ENCODE measurements around the gene CFAP221.

CFAP221 gene

DNA sequence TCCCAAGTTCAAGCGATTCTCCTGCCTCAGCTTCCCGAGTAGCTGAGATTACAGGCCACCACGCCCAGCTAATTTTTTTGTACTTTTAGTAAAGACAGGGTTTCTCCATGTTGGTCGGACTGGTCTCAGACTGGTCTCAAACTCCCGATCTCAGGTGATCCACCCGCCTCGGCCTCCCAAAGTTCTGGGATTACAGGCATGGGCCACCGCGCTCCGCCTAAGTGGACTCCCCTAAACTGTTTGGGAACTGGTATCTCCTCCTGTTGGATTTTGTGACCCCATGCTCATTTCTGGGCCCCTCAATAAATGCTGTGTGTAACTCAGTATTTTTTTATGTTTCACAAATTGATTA is 25.2 kb upstream of the CFAP221 start:
- no peak overlapping the region for H3K27ac ChIP-seq (ENCODE audit: low read length)
- H3K4me3 ChIP-seq (ENCODE audit: low read length): no peak overlapping the region
- WGBS (ENCODE audit: insufficient coverage, insufficient read length): no CpG with 5 or more reads among the region's 10 CpGs
- no peaks in the 10 kb centered on the region for H3K9me3 ChIP-seq (ENCODE audit: control insufficient read depth, insufficient read depth, low read length)
- H3K27me3 ChIP-seq (ENCODE audit: control insufficient read depth, insufficient read depth, low read length): peaks cover 17% of the 10 kb centered on the region
- no peaks in the 10 kb centered on the region for H3K4me1 ChIP-seq (ENCODE audit: control insufficient read depth, insufficient read depth, low read length)
- H3K36me3 ChIP-seq (ENCODE audit: control insufficient read depth, insufficient read depth, low read length): no peaks in the 10 kb centered on the region
- DNase-seq (ENCODE audit: low read depth, low spot score): no peak

DNA sequence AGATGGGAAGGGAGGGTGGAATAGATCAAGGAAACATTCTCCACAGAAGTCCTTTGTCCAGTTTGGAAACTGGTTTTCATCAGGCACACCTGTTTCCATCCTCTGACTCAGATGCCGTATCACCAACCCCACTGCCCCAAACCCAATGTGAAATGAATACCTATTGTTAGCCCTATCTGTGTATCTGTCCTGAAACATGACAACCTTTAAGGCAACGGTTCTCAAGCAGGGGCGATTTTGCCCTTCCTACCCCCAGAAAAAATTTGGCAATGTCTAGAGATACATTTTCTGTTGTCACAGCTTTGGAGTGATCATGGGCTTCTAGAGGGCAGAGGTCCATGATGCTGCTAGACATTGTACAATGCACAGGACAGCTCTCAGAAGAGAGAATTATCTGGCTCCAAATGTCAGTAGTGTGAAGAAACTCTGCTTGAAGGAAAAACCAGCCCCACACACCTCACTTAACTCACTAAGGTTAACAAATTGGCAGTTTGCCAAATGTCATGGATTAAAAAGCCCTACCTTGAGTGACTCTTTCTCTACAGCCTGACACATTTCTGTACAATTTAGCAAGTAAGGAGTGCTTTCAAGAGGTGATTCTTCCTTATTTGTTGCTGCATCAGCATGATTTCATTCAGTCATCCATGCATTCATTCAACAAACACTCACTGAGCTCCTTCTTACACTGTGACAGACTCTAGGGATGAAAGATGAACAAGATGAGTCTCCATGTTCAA is 23.4 kb upstream of the CFAP221 start:
- no CpG with 5 or more reads among the region's 3 CpGs for WGBS (ENCODE audit: insufficient coverage, insufficient read length)
- peaks cover 27% of the 10 kb centered on the region for H3K27me3 ChIP-seq (ENCODE audit: control insufficient read depth, insufficient read depth, low read length)
- H3K4me3 ChIP-seq (ENCODE audit: low read length): no peak overlapping the region
- no peaks in the 10 kb centered on the region for H3K36me3 ChIP-seq (ENCODE audit: control insufficient read depth, insufficient read depth, low read length)
- H3K4me1 ChIP-seq (ENCODE audit: control insufficient read depth, insufficient read depth, low read length): no peaks in the 10 kb centered on the region
- DNase-seq (ENCODE audit: low read depth, low spot score): no peak
- no peaks in the 10 kb centered on the region for H3K9me3 ChIP-seq (ENCODE audit: control insufficient read depth, insufficient read depth, low read length)
- H3K27ac ChIP-seq (ENCODE audit: low read length): no peak overlapping the region

DNA sequence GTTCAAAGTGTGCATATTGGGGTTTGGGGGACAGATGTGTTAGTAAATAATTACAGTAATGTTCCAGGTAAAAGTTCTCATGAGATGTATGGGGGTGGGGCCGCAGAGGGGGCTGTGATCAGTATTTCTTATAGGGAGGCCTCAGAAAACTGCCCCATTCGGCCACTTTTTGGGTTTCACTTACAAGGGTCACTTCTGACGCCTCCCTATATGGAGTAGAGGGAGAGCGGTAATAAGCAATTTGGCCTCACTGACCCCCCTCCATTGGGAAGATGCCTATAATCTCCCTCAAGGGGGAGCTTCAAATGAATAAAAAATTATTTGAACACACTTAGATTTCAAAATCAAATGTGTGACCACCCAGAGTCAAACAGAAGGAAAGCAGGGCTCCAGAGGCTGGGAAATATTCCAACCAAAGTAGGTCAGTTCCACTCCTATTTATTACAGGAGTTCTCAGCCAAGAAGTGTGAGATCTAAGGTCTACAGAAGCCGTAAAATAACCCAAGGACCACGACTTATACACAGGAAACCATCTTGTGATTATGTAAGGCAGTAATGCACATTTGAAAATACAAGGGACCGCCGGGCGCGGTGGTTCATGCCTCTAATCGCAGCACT is 22.7 kb upstream of the CFAP221 start:
- Histone ChIP-seq H3K4me1 (ENCODE audit: control insufficient read depth, insufficient read depth, low read length) (no peaks in the 10 kb centered on the region), H3K9me3 (ENCODE audit: control insufficient read depth, insufficient read depth, low read length) (no peaks in the 10 kb centered on the region), H3K4me3 (ENCODE audit: low read length) (no peak overlapping the region), H3K27ac (ENCODE audit: low read length) (no peak overlapping the region), H3K36me3 (ENCODE audit: control insufficient read depth, insufficient read depth, low read length) (no peaks in the 10 kb centered on the region), H3K27me3 (ENCODE audit: control insufficient read depth, insufficient read depth, low read length) (peaks cover 27% of the 10 kb centered on the region)
- WGBS (ENCODE audit: insufficient coverage, insufficient read length): no CpG with 5 or more reads among the region's 11 CpGs
- no peak for DNase-seq (ENCODE audit: low read depth, low spot score)

DNA sequence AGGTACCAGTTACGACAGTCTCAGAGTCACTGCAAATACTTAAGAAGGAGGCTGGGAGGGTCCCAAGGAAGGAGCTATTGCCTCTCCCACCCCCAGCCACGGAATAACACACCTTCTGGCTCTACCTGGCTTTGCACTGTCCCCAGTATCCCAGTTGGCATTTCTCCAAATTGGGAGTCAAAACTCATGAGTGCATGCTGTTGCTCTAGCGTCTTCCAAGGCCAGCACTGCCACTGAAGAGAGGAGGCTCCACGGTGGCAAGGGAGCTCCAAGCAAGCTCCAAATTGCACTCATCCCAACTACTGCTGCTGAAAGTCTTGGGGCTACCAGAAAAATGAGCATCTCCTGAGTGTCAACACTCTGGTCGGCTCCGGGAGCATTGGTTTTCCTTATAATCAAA is 21.6 kb upstream of the CFAP221 start:
- H3K4me1 ChIP-seq (ENCODE audit: control insufficient read depth, insufficient read depth, low read length): peaks cover 3% of the 10 kb centered on the region; the same call in 1 of the 2 replicates
- no peaks in the 10 kb centered on the region for H3K9me3 ChIP-seq (ENCODE audit: control insufficient read depth, insufficient read depth, low read length)
- no peaks in the 10 kb centered on the region for H3K36me3 ChIP-seq (ENCODE audit: control insufficient read depth, insufficient read depth, low read length)
- H3K27ac ChIP-seq (ENCODE audit: low read length): no peak overlapping the region
- H3K4me3 ChIP-seq (ENCODE audit: low read length): no peak overlapping the region
- DNase-seq (ENCODE audit: low read depth, low spot score): no peak
- peaks cover 27% of the 10 kb centered on the region for H3K27me3 ChIP-seq (ENCODE audit: control insufficient read depth, insufficient read depth, low read length)
- WGBS (ENCODE audit: insufficient coverage, insufficient read length): no CpG with 5 or more reads among the region's 6 CpGs

DNA sequence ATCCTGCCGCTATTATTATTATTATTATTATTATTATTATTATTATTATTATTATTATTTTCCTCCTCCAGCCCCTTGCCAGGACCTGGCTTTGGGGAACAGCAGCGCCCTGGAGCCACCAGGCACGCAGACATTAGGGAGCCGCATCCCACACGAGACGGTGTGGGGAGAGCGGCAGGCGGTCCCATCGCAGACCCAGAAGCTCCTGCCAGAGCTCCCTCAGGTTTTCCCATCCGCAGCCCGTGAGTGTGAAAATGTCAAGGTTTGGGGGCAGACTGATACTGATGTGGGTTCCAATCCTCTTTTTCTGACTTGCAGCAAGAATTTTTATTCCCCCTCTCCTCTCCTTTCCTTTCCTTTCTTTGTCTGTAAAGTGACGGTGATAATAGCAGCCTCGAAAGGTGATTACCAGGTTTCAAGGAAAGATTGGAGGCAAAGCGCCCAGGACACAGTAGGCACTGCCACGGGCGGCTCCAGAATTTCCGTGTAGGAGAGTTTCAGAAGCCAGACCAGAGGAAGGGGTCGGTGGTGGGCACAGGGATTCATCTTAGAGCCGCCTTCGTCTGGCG is 20.8 kb upstream of the CFAP221 start:
- H3K9me3 ChIP-seq (ENCODE audit: control insufficient read depth, insufficient read depth, low read length): no peaks in the 10 kb centered on the region
- H3K4me3 ChIP-seq (ENCODE audit: low read length): peak overlapping the region; percentile 37; the same call in 1 of the 2 replicates
- no CpG with 5 or more reads among the region's 21 CpGs for WGBS (ENCODE audit: insufficient coverage, insufficient read length)
- peaks cover 3% of the 10 kb centered on the region; the same call in 1 of the 2 replicates for H3K4me1 ChIP-seq (ENCODE audit: control insufficient read depth, insufficient read depth, low read length)
- H3K36me3 ChIP-seq (ENCODE audit: control insufficient read depth, insufficient read depth, low read length): no peaks in the 10 kb centered on the region
- no peak overlapping the region for H3K27ac ChIP-seq (ENCODE audit: low read length)
- DNase-seq (ENCODE audit: low read depth, low spot score): no peak
- H3K27me3 ChIP-seq (ENCODE audit: control insufficient read depth, insufficient read depth, low read length): peaks cover 27% of the 10 kb centered on the region

DNA sequence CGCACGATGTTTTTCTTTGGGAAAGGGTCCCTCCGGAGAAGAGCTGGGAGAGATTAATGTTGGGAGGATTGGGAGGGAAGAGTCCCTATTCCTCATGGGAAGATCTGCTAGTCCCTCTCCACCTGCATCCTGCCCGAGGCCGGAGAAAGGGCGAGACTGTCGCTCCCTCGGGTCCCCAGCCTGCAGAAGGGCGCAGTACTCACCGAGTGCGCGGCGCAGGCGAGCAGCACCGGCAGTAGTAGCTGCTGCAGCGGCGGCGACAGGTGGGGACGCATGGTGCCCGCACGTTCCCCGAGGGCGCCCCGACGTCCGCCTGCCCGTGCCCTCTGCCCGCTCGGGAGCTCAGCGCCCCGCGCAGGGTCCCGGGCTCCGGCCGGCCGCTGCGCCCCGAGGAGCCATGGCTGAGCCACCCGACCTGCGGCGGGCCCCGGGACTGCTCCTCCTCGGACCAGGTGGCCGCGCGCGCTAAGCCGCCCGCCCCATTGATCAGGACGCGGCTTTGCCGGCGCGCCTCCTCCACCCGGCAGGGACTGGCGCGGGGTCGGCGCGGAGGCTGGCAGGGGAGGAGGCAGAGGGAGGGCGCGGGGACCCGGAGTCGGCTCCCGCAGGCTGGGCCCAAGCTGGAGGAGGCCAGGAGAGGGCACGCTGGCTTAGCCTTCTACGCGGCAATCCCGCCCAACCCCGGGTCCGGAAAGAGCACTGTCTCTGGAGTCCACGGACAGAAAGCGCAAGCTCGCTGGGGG is 20.1 kb upstream of the CFAP221 start, which contains the start of gene SCTR:
Gene SCTR, minus strand, starts transcription at position 532 of the 743 bp plus-strand sequence. Its CDS starts 257 bp downstream, at position 275.
- no peaks in the 10 kb centered on the region for H3K36me3 ChIP-seq (ENCODE audit: control insufficient read depth, insufficient read depth, low read length)
- H3K4me3 ChIP-seq (ENCODE audit: low read length): peak within 1 kb of the TSS; percentile 37; the same call in 1 of the 2 replicates
- no peaks in the 10 kb centered on the region for H3K9me3 ChIP-seq (ENCODE audit: control insufficient read depth, insufficient read depth, low read length)
- no CpG with 5 or more reads among the region's 74 CpGs for WGBS (ENCODE audit: insufficient coverage, insufficient read length)
- DNase-seq (ENCODE audit: low read depth, low spot score): no peak
- H3K4me1 ChIP-seq (ENCODE audit: control insufficient read depth, insufficient read depth, low read length): peaks cover 3% of the 10 kb centered on the region; the same call in 1 of the 2 replicates
- no peak within 1 kb of the TSS for H3K27ac ChIP-seq (ENCODE audit: low read length)
- peaks cover 27% of the 10 kb centered on the region for H3K27me3 ChIP-seq (ENCODE audit: control insufficient read depth, insufficient read depth, low read length)

DNA sequence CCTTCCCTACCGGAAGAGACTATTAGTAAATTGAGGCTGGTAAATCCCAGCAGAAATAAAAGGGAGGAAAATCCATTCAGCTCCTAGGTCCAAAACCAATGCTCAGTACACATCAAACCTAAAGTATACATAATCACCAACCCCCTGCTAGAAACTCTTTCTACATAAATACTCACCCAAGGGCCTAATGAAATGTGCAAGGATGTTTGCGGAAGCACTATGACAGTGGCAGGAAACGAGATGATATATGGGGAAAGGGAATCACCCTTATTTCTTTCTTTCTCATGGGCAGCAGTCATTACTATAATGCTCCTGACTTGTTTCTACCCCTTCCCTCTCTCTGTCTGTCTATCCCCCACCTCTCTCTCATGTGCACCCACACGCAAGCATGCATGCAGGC is 18.6 kb upstream of the CFAP221 start:
- H3K9me3 ChIP-seq (ENCODE audit: control insufficient read depth, insufficient read depth, low read length): no peaks in the 10 kb centered on the region
- H3K36me3 ChIP-seq (ENCODE audit: control insufficient read depth, insufficient read depth, low read length): no peaks in the 10 kb centered on the region
- H3K4me3 ChIP-seq (ENCODE audit: low read length): no peak overlapping the region
- peaks cover 27% of the 10 kb centered on the region for H3K27me3 ChIP-seq (ENCODE audit: control insufficient read depth, insufficient read depth, low read length)
- no CpG with 5 or more reads among the region's 4 CpGs for WGBS (ENCODE audit: insufficient coverage, insufficient read length)
- no peak for DNase-seq (ENCODE audit: low read depth, low spot score)
- H3K4me1 ChIP-seq (ENCODE audit: control insufficient read depth, insufficient read depth, low read length): peaks cover 3% of the 10 kb centered on the region; the same call in 1 of the 2 replicates
- no peak overlapping the region for H3K27ac ChIP-seq (ENCODE audit: low read length)

DNA sequence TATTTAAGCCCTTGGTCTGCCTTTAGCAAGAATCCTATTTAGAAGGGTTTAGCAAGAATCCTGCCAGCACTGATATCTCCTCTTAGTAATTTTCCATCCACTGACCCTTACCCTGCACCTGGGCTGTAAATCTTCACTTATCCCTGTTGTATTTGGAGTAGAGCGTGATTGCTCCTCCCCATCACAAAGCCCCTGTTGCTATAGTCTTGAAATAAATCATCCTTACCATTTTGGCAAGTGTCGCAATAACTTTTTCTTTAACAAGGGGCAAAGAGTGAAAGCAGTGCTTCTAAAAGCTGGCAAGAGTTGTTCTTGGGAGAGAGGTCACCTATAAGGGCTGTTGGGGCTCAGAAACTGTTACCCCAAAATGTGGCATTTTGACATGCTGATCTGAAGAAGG is 16.2 kb upstream of the CFAP221 start:
- WGBS (ENCODE audit: insufficient coverage, insufficient read length): no CpG with 5 or more reads among the region's 2 CpGs
- Histone ChIP-seq H3K9me3 (ENCODE audit: control insufficient read depth, insufficient read depth, low read length) (no peaks in the 10 kb centered on the region), H3K4me1 (ENCODE audit: control insufficient read depth, insufficient read depth, low read length) (peaks cover 4% of the 10 kb centered on the region; the same call in 1 of the 2 replicates), H3K27me3 (ENCODE audit: control insufficient read depth, insufficient read depth, low read length) (peaks cover 18% of the 10 kb centered on the region), H3K36me3 (ENCODE audit: control insufficient read depth, insufficient read depth, low read length) (no peaks in the 10 kb centered on the region), H3K4me3 (ENCODE audit: low read length) (no peak overlapping the region), H3K27ac (ENCODE audit: low read length) (no peak overlapping the region)
- no peak for DNase-seq (ENCODE audit: low read depth, low spot score)

DNA sequence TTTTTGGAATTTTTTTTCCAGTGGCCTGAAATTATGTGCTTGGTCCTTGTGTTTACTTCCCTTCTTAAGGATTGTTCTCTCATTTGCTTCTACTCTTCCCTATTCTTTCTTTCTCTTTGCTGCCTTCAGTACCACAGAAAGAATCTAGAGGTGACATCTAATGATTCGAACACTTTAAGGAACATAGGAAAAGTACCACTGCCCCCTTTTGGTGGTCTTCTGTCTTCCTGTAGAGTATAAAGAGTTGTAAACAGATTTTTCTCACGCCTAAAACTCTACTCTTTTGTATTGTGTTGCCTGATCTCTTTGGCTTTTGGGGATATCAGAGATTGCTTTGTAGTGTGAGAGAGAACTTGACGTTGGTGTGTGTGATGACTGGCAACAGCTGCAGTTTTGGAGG is 13.0 kb upstream of the CFAP221 start:
- Histone ChIP-seq H3K36me3 (ENCODE audit: control insufficient read depth, insufficient read depth, low read length) (no peaks in the 10 kb centered on the region), H3K27me3 (ENCODE audit: control insufficient read depth, insufficient read depth, low read length) (no peaks in the 10 kb centered on the region), H3K27ac (ENCODE audit: low read length) (no peak overlapping the region), H3K4me1 (ENCODE audit: control insufficient read depth, insufficient read depth, low read length) (peaks cover 4% of the 10 kb centered on the region; the same call in 1 of the 2 replicates), H3K4me3 (ENCODE audit: low read length) (no peak overlapping the region), H3K9me3 (ENCODE audit: control insufficient read depth, insufficient read depth, low read length) (no peaks in the 10 kb centered on the region)
- DNase-seq (ENCODE audit: low read depth, low spot score): no peak
- no CpG with 5 or more reads among the region's 3 CpGs for WGBS (ENCODE audit: insufficient coverage, insufficient read length)

DNA sequence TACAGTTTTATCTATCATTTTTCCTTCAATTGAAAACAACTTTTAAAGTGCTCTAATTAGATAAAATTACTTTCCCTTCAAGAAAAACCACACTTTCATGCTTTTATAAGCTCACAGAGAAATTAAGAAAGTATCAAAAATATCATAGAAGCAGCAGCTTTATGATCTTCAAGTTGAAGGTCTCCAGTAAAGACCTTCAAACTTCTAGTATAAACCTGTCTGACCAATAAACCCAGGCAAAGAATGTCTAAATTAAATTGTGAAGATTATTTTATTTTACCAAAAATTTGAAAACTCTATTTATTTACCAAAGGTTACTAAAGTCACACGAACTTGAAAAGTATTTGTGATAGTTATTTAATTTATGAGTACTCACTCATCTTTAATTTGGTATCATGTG is 10.7 kb upstream of the CFAP221 start:
- WGBS (ENCODE audit: insufficient coverage, insufficient read length): no CpG with 5 or more reads among the region's 1 CpG
- H3K27ac ChIP-seq (ENCODE audit: low read length): no peak overlapping the region
- no peaks in the 10 kb centered on the region for H3K36me3 ChIP-seq (ENCODE audit: control insufficient read depth, insufficient read depth, low read length)
- H3K4me1 ChIP-seq (ENCODE audit: control insufficient read depth, insufficient read depth, low read length): 0 out of 2 replicates have a peak, but pooled peaks cover 1% of the 10 kb centered on the region
- DNase-seq (ENCODE audit: low read depth, low spot score): no peak
- H3K27me3 ChIP-seq (ENCODE audit: control insufficient read depth, insufficient read depth, low read length): no peaks in the 10 kb centered on the region
- H3K9me3 ChIP-seq (ENCODE audit: control insufficient read depth, insufficient read depth, low read length): no peaks in the 10 kb centered on the region
- no peak overlapping the region for H3K4me3 ChIP-seq (ENCODE audit: low read length)
